ENCODE data around the gene PTPN20.
"Not testable (repeated sequence)": the region's sequence is repeated elsewhere in the genome, so short reads cannot be mapped to it uniquely, and the experiment has no call there.

GRCh38 chr10:46906359-46906758 lies 4.9 kb upstream of the PTPN20 start:
- TF ChIP-seq CTCF, POLR2A (IDR thresholded peaks at IDR 0.05): not testable (repeated sequence)

All from right lobe of liver (tissue), 4 donors.